GM19455 (cell line): Measurements from ENCODE around the gene IMPDH2.
"Not testable (repeated sequence)": the region's sequence is repeated elsewhere in the genome, so short reads cannot be mapped to it uniquely, and the experiment has no call there.

Source experiments
- ATAC-seq: cut with Tn5 transposase; IDR thresholded peaks from one replicate; pipeline ENCODE4 v1.9.1; 2021; ENCODE audit not compliant: unreplicated experiment

The IMPDH2 gene

DNA sequence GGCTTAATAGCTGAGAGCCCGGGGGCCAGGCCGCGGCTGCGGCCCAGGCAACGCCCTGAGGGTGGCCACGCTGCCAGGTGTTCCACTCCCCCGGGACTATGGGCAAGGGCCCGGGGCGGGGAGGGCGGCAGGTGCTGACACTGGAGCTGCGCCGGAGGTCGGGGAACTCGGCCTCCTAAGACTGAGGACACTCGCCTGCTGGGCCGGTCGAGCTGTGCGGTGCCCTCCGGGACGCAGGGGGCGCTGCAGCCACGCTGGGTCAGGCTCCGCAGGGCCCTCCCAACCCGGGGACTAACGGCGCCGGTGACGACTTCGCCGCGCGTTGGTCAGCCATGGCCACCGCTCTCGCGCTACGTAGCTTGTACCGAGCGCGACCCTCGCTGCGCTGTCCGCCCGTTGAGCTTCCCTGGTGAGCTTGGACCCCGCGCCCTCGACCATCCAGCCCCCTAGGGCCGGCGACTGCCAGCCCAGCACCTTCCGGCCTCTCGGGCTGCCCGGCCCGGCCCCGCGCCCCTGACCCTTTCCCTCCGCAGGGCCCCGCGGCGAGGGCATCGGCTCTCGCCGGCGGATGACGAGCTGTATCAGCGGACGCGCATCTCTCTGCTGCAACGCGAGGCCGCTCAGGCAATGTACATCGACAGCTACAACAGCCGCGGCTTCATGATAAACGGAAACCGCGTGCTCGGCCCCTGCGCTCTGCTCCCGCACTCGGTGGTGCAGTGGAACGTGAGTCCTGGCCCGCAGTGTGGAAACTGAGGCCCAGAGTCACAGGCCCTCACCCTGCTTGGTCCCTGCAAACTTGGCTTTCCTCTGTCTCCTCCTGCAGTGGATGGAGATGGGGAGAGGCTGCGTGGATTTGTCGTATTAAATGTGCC, 7.1 kb downstream of the IMPDH2 start, which contains the start of gene NDUFAF3:
Gene NDUFAF3 (plus strand): TSS at position 309 of the 875 bp plus-strand sequence. CDS start 24 bp downstream, at position 333.
- peak; percentile 56 for ATAC-seq

DNA sequence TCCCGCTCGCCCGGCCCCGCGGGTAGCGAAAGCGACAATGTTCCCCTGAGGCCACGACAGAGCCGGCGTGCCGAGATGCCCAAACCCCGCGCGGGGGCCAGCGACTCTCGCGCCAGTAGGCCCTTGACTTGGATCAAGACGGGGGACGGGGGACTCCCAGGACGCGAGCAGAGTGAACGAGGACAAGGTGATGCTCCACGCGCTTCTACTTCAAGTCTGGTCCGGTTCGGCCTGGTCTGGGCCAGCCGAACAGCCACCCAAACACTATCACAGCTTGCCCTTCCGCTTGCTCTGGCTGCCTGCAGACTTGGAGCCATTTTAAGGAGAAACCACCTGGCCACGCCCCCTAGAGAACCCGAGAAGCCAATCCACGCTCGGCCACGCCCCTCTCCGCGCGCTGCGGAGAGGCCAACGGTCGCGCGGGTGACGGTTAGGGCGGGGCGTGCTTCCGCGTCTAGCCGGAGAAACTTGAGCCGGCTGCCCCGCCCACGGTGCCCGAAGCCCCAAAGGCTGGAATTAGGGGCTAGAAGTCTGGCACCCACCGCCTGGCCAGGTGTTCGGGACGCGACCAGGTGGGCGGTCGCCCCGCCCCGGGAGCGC, 7.9 kb downstream of the IMPDH2 start:
- peak; percentile 46 for ATAC-seq

DNA sequence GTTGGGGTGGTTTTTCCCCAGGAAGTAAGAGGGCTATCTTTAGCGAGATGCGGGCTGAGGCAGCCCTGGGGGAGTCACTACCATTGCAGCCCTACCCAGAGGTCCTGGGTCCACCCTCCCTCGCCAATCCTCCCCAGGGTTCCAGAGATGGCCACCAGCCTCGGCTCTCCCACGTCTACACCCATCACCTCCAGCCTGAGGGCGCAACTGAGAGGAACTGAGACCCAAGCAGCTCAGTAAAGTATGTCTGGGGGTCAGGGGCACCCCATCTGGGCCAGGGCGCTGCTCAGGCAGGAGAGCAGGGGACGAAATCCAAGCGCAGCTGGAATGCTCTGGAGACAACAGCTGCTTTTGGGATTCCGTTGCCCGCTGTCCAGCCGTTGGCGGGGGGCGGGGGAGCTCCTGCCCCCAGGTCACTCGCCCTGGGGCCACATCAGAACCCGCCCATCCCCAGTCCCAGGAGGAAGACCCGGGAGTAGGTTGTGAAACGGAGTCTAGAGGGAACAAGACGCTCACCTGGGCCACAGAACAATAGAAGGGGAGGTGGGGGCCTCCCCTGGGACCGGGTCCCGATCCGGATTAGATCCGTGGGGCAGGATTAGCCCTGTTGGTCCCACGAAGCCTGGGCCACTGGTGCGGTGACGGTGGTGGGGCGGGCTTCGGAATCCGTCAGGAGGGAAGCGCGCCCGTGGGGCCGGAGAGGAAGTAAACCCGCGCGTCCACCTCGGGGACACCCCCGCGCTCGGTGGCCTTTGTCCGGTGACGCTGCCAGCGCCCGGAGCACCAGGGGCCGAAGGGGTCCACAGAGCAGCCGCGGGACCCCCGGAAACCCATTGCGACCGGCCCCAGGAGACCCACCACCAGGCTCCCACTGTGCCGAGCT, 8.6 kb downstream of the IMPDH2 start:
- ATAC-seq = no peak

DNA sequence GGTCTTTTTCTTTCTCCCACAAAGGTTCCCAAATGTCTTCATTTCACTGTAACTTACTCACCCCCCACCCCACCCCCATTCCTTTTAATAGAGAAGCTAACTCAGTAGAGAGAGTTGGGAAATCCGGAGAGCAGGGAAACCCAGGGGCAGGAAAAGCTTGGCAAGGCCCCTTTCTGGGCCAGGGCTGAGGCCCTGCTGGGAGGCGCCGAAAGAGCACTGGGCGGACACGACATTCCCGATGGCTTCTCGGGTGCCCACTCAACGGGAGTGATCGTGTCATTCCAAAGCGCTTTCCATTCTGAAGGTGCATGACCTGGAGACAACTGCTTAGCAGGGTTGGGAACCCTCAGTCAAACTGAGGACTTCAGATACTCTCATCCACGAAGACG, 9.3 kb downstream of the IMPDH2 start:
- no peak for ATAC-seq

DNA sequence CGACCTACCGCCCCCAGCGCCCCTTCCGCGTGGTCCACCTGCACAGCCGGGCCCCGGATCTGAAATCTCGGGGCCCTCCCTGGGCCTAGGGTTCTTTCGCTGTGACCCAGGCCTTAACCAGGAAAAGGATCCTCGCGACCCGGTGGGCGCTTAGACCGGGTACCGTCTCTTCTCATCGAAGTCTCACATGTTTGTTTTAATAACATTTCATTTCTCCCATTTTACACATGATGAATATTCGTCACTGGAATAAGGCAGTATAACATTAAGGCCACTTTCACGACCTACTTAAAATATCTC, 10.5 kb downstream of the IMPDH2 start:
- no peak for ATAC-seq

DNA sequence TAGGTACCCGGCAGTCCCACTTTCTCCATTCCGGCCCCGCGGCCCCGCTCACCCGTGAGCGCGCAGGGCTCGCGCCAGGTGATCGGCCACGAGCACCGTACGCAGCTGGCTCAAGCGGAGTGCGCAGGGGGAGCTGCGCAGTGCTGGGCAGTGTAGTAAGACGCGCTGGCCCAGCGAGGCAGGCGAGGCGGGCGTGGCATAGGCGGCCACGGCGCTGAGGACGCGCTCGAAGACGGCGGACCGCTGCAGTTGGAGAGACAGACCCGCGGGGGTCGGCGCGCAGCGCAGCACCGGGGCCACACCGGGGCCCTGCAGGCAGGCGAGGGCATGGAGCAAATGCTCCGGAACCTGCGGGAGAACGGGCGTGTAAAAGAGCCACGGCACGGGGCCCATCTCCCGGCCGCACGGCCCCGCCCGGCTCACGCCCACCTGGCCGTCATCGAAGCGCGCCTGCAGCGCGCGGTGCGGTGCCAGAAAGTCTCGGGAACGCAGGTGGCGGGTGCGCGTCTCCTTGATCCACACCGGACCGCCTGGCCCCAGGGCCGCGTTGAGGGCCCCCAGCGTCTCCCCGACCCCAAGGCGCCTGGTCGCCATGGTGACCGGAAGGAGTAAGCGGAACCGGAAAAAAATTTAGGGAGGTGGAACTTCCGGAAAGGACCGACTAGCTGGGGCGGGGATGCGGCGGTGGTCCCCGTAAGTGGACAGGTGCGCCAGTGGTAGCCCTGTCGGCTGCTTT, 11.1 kb downstream of the IMPDH2 start, which contains the start of gene DALRD3:
Gene DALRD3 (minus strand): TSS at position 610 of the 736 bp plus-strand sequence. CDS start 16 bp downstream, at position 594.
- ATAC-seq = no peak

DNA sequence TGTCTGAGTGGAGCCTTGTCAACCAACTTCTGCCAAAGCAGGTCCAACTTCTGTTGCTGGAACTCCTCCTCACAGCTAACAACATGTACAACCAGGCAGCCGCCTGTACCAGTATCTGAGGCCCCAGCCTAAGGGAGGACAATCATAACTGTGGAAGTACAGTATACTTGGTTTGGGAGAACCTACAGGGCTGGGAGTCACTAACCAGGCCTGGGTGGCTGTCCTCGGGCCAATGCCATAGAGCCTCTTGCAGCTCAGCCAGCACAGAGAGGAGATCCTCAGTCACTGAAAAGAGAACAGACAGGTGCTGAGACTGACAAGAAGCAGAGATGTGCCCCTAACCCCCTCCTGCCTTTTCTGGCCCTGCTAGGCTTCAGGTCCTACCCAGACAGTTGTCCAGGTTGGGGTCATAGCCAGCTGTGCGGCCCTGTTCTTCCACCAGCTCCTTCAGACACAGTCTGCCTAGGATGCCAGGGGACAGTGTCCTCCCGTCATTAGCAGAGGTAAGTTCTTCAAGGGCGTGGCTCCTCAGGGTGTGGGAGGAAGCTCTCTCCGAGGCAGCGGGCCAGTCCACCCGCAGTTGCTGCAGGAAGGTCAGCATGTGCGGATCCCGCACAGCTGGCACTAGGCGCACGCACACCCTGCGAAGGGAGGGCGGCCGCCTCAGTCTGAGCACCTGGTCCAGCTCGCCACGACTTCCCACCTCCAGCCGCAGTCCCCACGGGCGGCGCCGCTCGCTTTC, 11.8 kb downstream of the IMPDH2 start:
- ATAC-seq = no peak

DNA sequence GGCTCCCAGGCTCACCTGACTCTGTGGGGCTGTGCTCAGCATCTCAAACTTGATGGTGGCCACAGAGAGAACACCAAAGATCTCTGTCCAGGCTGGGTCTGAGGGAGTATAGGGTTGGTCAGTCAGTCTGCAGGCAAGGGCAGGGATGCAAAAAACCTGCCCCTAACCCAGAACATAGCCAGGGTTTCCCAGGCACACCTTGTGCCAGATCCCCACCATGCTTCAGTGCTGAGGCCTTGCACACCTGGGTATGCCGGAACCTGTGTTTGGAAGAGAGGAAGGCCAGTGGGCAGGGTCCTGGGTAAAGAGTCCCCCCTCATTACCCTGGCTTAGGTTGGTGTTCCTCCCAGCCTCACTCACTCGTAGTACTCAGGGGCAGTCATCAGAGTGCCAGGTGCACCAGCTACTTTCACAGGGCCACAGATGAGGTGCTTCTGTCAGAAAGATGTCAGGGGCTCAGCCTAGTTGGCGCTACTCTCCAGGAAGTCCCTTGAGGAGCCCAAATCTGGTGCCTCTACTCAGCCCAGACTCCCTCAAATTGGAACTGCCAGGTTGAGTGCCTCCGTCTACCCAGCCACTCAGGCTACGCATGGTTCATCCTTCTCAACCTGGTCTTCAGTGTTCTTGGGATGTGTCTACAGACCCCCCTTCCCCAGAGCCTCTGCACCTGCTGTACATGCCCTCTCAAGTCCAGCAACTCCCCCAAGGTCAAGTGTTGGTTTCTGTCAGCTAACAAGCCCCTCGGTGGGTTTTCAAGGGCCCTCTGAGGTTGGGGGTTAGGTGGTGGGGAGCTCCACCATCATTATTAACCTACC, 12.6 kb downstream of the IMPDH2 start:
- no peak for ATAC-seq

DNA sequence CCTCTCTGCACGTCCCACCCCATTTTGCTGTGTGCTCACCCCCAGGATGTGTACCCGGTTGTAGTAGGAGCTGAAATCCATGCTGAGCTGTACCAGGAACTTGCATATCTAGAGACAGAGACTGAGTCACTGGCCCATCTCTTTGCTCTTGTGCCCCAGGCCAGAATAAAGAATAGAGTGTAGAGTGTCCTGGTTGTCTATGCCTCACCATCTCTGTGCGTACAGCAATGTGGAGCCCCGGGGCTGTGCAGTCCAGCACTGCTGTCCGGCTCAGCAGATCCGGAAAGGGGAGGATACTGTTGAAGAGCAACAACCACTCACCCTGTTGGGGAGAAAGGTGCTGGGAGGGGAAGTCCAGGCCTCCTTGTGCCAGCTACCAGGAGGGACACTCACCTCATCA, 13.4 kb downstream of the IMPDH2 start:
- ATAC-seq = no peak

DNA sequence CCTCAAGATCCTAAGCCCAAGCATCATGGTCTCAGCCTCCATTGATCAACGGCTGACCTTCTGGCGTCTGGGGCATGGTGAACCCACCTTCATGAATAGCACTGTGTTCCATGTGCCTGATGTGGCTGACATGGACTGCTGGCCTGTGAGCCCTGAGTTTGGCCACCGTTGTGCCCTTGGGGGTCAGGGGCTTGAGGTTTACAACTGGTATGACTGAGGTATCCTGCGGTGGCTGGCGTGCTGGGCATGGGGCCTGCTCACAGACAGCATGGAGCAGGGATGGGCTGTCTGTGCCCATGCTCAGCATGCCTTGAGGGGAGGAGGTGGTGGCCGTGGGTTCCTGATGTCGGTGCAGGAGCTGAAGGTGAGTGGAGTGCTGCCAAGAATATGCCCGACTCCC, 14.1 kb downstream of the IMPDH2 start:
- no peak for ATAC-seq

DNA sequence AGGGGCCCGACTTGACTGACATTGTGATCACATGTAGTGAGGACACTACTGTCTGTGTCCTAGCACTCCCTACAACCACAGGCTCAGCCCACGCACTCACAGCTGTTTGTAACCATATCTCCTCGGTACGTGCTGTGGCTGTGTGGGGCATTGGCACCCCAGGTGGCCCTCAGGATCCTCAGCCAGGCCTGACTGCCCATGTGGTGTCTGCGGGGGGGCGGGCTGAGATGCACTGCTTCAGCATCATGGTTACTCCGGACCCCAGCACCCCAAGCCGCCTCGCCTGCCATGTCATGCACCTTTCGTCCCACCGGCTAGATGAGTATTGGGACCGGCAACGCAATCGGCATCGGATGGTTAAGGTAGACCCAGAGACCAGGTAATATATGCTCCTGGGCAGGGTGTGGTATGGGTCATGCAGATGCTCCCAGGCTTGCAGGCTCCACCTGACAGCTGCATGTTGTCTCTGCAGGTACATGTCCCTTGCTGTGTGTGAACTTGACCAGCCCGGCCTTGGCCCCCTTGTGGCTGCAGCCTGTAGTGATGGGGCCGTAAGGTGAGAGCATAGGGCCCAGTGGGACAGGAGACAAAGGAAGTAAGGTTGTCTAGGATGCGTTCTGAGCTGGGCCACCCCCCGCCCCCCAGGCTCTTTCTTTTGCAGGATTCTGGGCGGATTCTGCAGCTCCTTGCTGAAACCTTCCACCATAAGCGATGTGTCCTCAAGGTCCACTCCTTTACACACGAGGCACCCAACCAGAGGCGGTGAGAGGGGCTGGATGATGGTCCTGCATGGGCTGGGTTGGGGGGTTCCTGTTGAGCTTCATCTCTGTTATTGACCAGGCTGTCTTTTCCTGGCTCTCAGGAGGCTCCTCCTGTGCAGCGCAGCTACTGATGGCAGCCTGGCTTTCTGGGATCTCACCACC, 15.2 kb downstream of the IMPDH2 start:
- ATAC-seq = no peak

DNA sequence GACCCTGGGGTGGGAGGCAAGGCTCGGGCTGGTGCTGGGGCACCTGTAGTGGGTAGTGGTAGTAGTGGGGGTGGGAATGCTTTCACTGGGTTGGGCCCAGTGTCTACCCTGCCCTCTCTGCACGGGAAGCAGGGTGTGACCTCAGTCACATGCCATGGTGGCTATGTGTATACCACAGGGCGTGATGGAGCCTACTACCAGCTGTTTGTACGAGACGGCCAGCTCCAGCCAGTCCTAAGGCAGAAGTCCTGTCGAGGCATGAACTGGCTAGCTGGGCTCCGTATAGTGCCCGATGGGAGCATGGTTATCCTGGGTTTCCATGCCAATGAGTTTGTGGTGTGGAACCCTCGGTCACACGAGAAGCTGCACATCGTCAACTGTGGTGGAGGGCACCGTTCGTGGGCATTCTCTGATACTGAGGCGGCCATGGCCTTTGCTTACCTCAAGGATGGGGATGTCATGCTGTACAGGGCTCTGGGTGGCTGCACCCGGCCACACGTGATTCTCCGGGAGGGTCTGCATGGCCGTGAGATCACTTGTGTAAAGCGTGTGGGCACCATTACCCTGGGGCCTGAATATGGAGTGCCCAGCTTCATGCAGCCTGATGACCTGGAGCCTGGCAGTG, 16.0 kb downstream of the IMPDH2 start:
- no peak for ATAC-seq

DNA sequence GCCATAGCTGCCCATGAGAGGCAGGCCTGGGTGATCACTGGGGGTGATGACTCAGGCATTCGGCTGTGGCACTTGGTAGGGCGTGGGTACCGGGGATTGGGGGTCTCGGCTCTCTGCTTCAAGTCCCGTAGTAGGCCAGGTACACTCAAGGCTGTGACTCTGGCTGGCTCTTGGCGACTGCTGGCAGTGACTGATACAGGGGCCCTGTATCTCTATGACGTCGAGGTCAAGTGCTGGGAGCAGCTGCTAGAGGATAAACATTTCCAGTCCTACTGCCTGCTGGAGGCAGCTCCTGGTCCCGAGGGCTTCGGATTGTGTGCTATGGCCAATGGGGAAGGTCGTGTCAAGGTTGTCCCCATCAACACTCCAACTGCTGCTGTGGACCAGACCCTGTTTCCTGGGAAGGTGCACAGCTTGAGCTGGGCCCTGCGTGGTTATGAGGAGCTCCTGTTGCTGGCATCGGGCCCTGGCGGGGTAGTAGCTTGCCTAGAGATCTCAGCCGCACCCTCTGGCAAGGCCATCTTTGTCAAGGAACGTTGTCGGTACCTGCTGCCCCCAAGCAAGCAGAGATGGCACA, 16.7 kb downstream of the IMPDH2 start:
- no peak for ATAC-seq

DNA sequence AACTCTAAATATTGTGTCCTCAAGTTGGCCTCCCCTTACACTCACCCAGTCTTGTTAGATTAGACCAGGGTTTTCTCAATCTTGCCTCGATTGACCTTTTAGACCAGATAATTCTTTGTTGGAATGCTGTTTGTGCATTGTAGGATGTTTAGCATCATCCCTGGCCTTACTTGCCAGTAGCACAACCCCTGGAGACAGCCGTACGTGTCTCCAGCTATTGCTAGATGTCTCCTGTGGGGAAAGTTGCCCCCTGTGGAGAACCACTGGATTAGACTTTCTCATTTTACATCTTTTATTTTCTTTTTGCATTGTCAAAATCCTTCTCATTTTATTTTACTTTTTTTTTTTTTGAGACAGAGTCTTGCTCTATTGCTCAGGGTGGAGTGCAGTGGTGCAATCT, 19.8 kb downstream of the IMPDH2 start:
- no peak for ATAC-seq

DNA sequence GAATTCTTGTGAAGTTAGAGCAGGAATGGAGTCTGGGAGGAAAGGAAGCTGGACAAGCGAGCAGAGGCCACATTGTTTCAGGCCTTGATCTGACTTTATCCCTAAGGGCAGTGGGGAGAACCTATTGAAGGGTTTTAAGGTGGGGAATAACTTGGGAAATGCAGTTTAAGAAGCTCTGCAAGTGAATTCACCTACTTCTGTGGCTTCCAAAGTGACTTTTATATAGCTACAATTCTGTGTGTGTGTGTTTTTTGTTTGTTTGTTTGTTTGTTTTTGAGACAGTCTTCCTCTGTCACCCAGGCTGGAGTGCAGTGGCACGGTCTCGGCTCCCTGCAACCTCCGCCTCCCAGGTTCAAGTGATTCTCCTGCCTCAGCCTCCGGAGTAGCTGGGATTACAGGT, 20.6 kb downstream of the IMPDH2 start:
- not testable (repeated sequence) for ATAC-seq

DNA sequence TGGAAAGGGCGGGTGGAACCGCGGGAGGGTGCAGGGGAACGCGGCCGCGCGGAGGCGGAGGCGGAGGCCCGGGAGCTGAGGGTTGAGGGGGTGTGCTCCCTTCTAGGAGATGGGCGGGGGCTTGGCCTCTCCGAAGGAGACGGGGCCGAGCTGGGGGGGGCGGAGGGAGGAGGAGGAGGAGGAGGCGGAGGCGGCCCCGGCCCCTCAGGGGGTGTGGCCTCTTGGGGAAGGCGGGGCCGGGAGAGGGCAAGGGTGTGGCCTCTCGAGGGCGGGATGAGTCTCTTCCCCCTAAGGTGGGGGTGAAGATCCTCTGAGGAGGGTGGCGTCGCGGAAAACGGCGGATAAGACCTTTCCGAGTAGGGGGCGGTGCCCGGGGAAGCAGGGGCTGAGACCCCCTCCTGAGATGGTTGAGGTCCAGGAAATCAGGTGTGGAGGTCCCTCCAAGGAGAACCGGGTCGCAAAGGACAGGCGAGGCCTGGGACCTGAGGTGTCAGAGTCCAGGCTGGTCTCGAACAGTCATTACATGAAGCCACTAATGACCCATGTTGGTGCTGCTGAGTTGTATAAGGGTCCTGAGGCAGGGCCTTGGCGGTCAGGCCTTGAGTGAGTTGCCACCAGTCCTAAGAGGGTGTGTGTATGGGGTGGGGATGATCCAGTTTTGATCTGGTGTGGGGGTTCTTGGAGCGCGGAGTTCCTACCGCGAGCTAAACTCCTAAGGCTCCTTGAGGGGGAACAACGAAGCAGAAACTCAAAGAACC, 21.2 kb downstream of the IMPDH2 start:
- ATAC-seq = peak; percentile 45
